Vagina (tissue), 2 donors: ENCODE measurements around the gene CTDSPL. TPM values are rescaled to one million over a fixed set of nuclear protein-coding genes. Genes with fewer than 3 reads are reported as not detected.

ENCODE experiments used
- DNase-seq, 2 donors: peaks; one replicate each; pipeline ENCODE4 v3.0.0-alpha.2; 2017; ENCODE audit errors: extremely low spot score in 2 of 2
- H3K27ac ChIP-seq: fragments of 200-600 bp; sonication (generic); one replicate; pipeline ENCODE4 v1.5.1; 2019
- H3K27me3 ChIP-seq: fragments of 200-600 bp; sonication (generic); one replicate; pipeline ENCODE4 v1.5.1; 2019
- H3K36me3 ChIP-seq, 2 donors: fragments of 200-600 bp; sonication (generic); one replicate each; pipeline ENCODE4 v1.5.1; 2017 to 2019
- H3K4me1 ChIP-seq: fragments of 200-600 bp; sonication (generic); one replicate; pipeline ENCODE4 v1.5.1; 2019
- H3K4me3 ChIP-seq, 2 donors: fragments of 200-600 bp; sonication (generic); 1 replicate in 1 of 2; 2 replicates in 1 of 2; pipeline ENCODE4 v1.5.1; 2016 to 2019
- H3K9me3 ChIP-seq: fragments of 200-600 bp; sonication (generic); one replicate; pipeline ENCODE4 v1.5.1; 2019
- POLR2A ChIP-seq, 2 donors: fragments of 450-650 bp; IDR thresholded peaks; one replicate each; pipeline ENCODE4 v1.6.1; 2017; ENCODE audit warnings: antibody characterized with exemption in 2 of 2, mild to moderate bottlenecking in 2 of 2, moderate library complexity in 2 of 2
- POLR2AphosphoS5 ChIP-seq, 2 donors: sonication (generic); formaldehyde crosslinking; IDR thresholded peaks; one replicate each; pipeline ENCODE4 v1.9.0; 2017; ENCODE audit warnings: antibody characterized with exemption in 2 of 2, mild to moderate bottlenecking in 2 of 2, low read depth in 1 of 2; ENCODE audit not compliant: insufficient read depth in 1 of 2
- intact Hi-C: fragments of 100-400 bp; cut with DNase I; formaldehyde crosslinking; loops from one replicate; pipeline ENCODE4 v1.15.1; 2023
- total RNA-seq: library from RNA; depleted of rRNA; stranded (reverse); fragments of >200 nt; gene quantifications from one replicate; pipeline ENCODE4 v1.2.3, GENCODE V29; 2016
- TF ChIP-seq, protein P1 (sequence below), 3 experiments: fragments of 450-650 bp in 2 of 3; fragments of 200-600 bp in 1 of 3; sonication (generic) in 1 of 3; IDR thresholded peaks; one replicate each; pipeline ENCODE4 v1.5.1; 2017 to 2019; ENCODE audit warnings: antibody characterized with exemption in 3 of 3, mild to moderate bottlenecking in 2 of 3, moderate library complexity in 2 of 3

CTDSPL gene
- total RNA-seq, 1 donor from 2014 or later: 28.0 TPM

DNA sequence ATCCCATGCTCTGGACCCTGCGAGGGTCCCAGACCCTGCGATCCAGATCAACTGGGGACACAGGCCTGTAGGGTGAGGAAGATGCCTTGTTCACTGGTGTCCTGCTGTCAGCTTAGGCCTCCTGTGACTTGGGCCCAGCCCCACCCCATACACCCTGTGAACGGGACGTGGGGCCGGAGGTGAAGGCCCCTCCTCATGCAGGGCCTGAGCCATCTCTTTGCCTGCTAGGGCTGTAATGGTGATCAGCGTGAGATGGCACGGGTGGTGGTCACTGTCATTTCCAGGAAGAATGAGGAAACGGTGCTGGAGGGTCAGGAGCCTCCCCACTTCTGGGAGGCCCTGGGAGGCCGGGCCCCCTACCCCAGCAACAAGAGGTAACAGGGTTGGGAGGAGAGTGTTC lies 141.3 kb downstream of the CTDSPL start:
- DNase-seq: no peak
- Histone ChIP-seq H3K9me3 (no peaks in the 10 kb centered on the region), H3K27ac (peak overlapping the region; percentile 61), H3K4me3 (no peak overlapping the region), H3K27me3 (no peaks in the 10 kb centered on the region), H3K4me1 (peaks cover 37% of the 10 kb centered on the region), H3K36me3 (peaks cover 4 to 19% of the 10 kb centered on the region in 2 donors)
- intact Hi-C loops: loop anchor here (10.0 kb wide), 1 partner anchor 148 kb away; no protein-coding TSS in a partner anchor
- TF ChIP-seq POLR2AphosphoS5 (IDR thresholded peaks at IDR 0.05; ENCODE audit: insufficient read depth in 1 of 2, low read depth in 1 of 2) (no peak), POLR2A (IDR thresholded peaks at IDR 0.05) (no peak)
- TF ChIP-seq, protein P1, sequence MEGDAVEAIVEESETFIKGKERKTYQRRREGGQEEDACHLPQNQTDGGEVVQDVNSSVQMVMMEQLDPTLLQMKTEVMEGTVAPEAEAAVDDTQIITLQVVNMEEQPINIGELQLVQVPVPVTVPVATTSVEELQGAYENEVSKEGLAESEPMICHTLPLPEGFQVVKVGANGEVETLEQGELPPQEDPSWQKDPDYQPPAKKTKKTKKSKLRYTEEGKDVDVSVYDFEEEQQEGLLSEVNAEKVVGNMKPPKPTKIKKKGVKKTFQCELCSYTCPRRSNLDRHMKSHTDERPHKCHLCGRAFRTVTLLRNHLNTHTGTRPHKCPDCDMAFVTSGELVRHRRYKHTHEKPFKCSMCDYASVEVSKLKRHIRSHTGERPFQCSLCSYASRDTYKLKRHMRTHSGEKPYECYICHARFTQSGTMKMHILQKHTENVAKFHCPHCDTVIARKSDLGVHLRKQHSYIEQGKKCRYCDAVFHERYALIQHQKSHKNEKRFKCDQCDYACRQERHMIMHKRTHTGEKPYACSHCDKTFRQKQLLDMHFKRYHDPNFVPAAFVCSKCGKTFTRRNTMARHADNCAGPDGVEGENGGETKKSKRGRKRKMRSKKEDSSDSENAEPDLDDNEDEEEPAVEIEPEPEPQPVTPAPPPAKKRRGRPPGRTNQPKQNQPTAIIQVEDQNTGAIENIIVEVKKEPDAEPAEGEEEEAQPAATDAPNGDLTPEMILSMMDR (IDR thresholded peaks at IDR 0.05): no peak

DNA sequence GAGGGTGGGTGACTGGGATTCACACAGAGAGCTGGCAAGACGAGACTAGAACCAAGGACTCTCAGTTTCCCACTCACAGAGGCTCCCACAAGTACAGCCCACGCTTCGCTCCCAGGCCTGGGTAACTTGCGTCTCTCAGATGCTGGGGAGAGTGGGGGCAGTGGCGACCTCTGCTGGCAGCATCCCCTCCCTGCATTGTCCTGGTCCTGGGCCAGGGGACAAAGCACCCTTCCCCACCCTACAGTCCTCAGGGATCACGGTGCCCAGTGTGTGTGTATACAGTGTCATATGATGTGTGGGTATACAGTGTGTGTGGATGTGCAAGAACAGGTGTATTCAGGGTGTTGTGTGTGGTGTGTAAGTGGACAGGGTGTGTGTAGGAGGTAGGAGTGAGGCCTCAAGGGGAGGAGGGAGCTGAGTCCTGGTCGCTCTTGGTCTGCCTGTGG lies 141.7 kb downstream of the CTDSPL start:
- TF ChIP-seq POLR2A (IDR thresholded peaks at IDR 0.05): no peak
- TF ChIP-seq POLR2AphosphoS5 (IDR thresholded peaks at IDR 0.05; ENCODE audit: insufficient read depth in 1 of 2, low read depth in 1 of 2): no peak
- TF ChIP-seq, protein P1 (IDR thresholded peaks at IDR 0.05): peak; percentile 64 to 74 (median 73)
- DNase-seq: no peak
- Histone ChIP-seq H3K4me3 (no peak overlapping the region), H3K9me3 (no peaks in the 10 kb centered on the region), H3K27ac (peak overlapping the region; percentile 61), H3K27me3 (no peaks in the 10 kb centered on the region), H3K4me1 (peaks cover 32% of the 10 kb centered on the region), H3K36me3 (peaks cover 4 to 24% of the 10 kb centered on the region in 2 donors)
- intact Hi-C loops: loop anchor here (10.0 kb wide), 1 partner anchor 149 kb away; no protein-coding TSS in a partner anchor

- H3K4me3 ChIP-seq: no peak overlapping the region
- TF ChIP-seq, protein P1 (IDR thresholded peaks at IDR 0.05): no peak
- no peak for TF ChIP-seq POLR2AphosphoS5 (IDR thresholded peaks at IDR 0.05; ENCODE audit: insufficient read depth in 1 of 2, low read depth in 1 of 2)
- TF ChIP-seq POLR2A (IDR thresholded peaks at IDR 0.05): no peak
- no peaks in the 10 kb centered on the region for H3K9me3 ChIP-seq
- peak overlapping the region; percentile 61 for H3K27ac ChIP-seq
- H3K4me1 ChIP-seq: peaks cover 28% of the 10 kb centered on the region
- intact Hi-C loops: loop anchor here (10.0 kb wide), 1 partner anchor 149 kb away; no protein-coding TSS in a partner anchor
- no peaks in the 10 kb centered on the region for H3K27me3 ChIP-seq
- no peak for DNase-seq
- H3K36me3 ChIP-seq: peaks cover 4 to 29% of the 10 kb centered on the region in 2 donors
Observed at GRCh38 chr3:38003817-38004414, 142.2 kb downstream of the CTDSPL start.

- no peak overlapping the region for H3K4me3 ChIP-seq
- no peaks in the 10 kb centered on the region for H3K9me3 ChIP-seq
- no peak for TF ChIP-seq POLR2AphosphoS5 (IDR thresholded peaks at IDR 0.05; ENCODE audit: insufficient read depth in 1 of 2, low read depth in 1 of 2)
- TF ChIP-seq, protein P1 (IDR thresholded peaks at IDR 0.05): peak; percentile 40 to 70 (median 51)
- no peak for TF ChIP-seq POLR2A (IDR thresholded peaks at IDR 0.05)
- peak overlapping the region; percentile 61 for H3K27ac ChIP-seq
- H3K4me1 ChIP-seq: peaks cover 28% of the 10 kb centered on the region
- intact Hi-C loops: loop anchor here (10.0 kb wide), 1 partner anchor 150 kb away; no protein-coding TSS in a partner anchor
- H3K36me3 ChIP-seq: peaks cover 4 to 36% of the 10 kb centered on the region in 2 donors
- DNase-seq: no peak
- H3K27me3 ChIP-seq: no peaks in the 10 kb centered on the region
Observed at GRCh38 chr3:38004415-38005075, 142.9 kb downstream of the CTDSPL start.
